ENCODE data around the gene PPP1R37. TPM values are rescaled to one million over a fixed set of nuclear protein-coding genes. Genes with fewer than 3 reads are reported as not detected.

PPP1R37 gene
- total and polyA plus RNA-seq, 2 of the 13 experiments (the other 11 are each of a cell fraction or from before 2014, with no cell fraction given), result 9.0 to 14.3 TPM

GRCh38 chr19:45092747-45093678, at the start of gene PPP1R37 (continued):
- TF ChIP-seq PAXIP1 (CRISPR knock-in tag; conservative IDR thresholded peaks at IDR 0.05) (peak; percentile 52), ZNF136 (CRISPR knock-in tag; IDR thresholded peaks at IDR 0.05; ENCODE audit: low read depth) (0 out of 2 replicates have a peak, but pooled peaks have one; percentile 26), ZGPAT (CRISPR knock-in tag; IDR thresholded peaks at IDR 0.05) (peak; percentile 93), SCMH1 (CRISPR knock-in tag; IDR thresholded peaks at IDR 0.05; ENCODE audit: borderline replicate concordance) (no peak), NR3C1 (CRISPR knock-in tag; IDR thresholded peaks at IDR 0.05) (no peak), TBX2 (CRISPR knock-in tag; IDR thresholded peaks at IDR 0.05; ENCODE audit: borderline replicate concordance) (peak; percentile 55; the same call in 1 of the 2 replicates), SETDB1 (CRISPR knock-in tag; IDR thresholded peaks at IDR 0.05; ENCODE audit: borderline replicate concordance) (no peak), SRF (IDR thresholded peaks at IDR 0.05; ENCODE audit: low read depth, low read length) (no peak), ZNF547 (CRISPR knock-in tag; IDR thresholded peaks at IDR 0.05) (0 out of 2 replicates have a peak, but pooled peaks have one; percentile 6), ZNF331 (CRISPR knock-in tag; IDR thresholded peaks at IDR 0.05) (peak; percentile 56; the same call in 1 of the 2 replicates), ZNF737 (CRISPR knock-in tag; IDR thresholded peaks at IDR 0.05; ENCODE audit: borderline replicate concordance) (no peak), PRDM15 (CRISPR knock-in tag; IDR thresholded peaks at IDR 0.05) (no peak), AKAP8 (CRISPR knock-in tag; IDR thresholded peaks at IDR 0.05) (peak; percentile 88), BCL3 (CRISPR knock-in tag; IDR thresholded peaks at IDR 0.05) (peak; percentile 23; the same call in 1 of the 2 replicates)

Measured in HepG2 (cell line).